NT2/D1 (cell line): Measurements from ENCODE around the gene SHB.

ENCODE experiments used
- DNase-seq: peaks from one replicate; pipeline ENCODE4 v3.0.0-alpha.2; 2011; ENCODE audit warnings: low read depth, low spot score
- H3K27me3 ChIP-seq: 2 replicates; pipeline ENCODE4 v1.6.0; 2011; ENCODE audit warnings: mild to moderate bottlenecking; ENCODE audit not compliant: insufficient read length, insufficient read depth
- H3K36me3 ChIP-seq: 2 replicates; pipeline ENCODE4 v1.6.1; 2011; ENCODE audit warnings: mild to moderate bottlenecking, low read length, mixed read lengths; ENCODE audit not compliant: insufficient read depth, insufficient read length
- H3K4me1 ChIP-seq: 2 replicates; pipeline ENCODE4 v1.5.1; 2011; ENCODE audit not compliant: insufficient read depth, insufficient read length
- H3K4me3 ChIP-seq: 2 replicates; pipeline ENCODE4 v1.5.1; 2011; ENCODE audit warnings: low read depth; ENCODE audit not compliant: insufficient read length
- H3K9ac ChIP-seq: 2 replicates; pipeline ENCODE4 v1.6.0; 2011; ENCODE audit warnings: low read depth; ENCODE audit not compliant: insufficient read length
- H3K9me3 ChIP-seq: 2 replicates; pipeline ENCODE4 v1.5.1; 2011; ENCODE audit warnings: mild to moderate bottlenecking, low read length; ENCODE audit not compliant: insufficient read depth
- SUZ12 ChIP-seq: IDR thresholded peaks from 2 replicates; pipeline ENCODE4 v1.6.1; 2011; ENCODE audit not compliant: insufficient read length, insufficient read depth; ENCODE audit errors: extremely low read depth
- YY1 ChIP-seq: IDR thresholded peaks from 2 replicates; pipeline ENCODE4 v1.6.1; 2011; ENCODE audit not compliant: insufficient read length, insufficient read depth
- ZNF274 ChIP-seq: IDR thresholded peaks from 2 replicates; pipeline ENCODE4 v1.6.1; 2011; ENCODE audit warnings: mild to moderate bottlenecking, low read depth, low read length

The SHB gene

DNA sequence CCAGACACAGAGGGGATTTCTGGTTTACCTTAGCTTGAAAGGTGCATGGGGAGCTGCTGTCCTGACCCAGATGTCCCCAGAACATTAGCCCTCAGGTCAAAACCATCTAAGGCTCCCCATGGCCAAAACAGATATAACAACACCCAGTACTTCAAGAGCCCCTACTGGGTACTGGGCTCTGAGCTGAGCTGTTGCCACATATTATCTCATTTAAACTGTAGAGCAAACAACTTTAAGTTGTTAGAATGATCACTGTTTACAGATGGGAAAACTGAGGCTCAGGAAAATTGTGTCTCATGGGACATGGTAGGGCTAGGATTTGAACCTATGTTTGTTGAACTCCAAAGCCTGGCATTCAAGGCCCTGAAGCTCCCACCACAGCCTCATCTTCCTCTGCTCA lies 144.5 kb downstream of the SHB start:
- Histone ChIP-seq H3K36me3 (peaks cover 76% of the 10 kb centered on the region), H3K4me3 (no peak overlapping the region), H3K9ac (no peak overlapping the region), H3K4me1 (peaks cover 53% of the 10 kb centered on the region), H3K27me3 (no peaks in the 10 kb centered on the region), H3K9me3 (no peaks in the 10 kb centered on the region)
- no peak for TF ChIP-seq ZNF274
- TF ChIP-seq SUZ12, result no peak
- TF ChIP-seq YY1, result no peak
- DNase-seq, result no peak

DNA sequence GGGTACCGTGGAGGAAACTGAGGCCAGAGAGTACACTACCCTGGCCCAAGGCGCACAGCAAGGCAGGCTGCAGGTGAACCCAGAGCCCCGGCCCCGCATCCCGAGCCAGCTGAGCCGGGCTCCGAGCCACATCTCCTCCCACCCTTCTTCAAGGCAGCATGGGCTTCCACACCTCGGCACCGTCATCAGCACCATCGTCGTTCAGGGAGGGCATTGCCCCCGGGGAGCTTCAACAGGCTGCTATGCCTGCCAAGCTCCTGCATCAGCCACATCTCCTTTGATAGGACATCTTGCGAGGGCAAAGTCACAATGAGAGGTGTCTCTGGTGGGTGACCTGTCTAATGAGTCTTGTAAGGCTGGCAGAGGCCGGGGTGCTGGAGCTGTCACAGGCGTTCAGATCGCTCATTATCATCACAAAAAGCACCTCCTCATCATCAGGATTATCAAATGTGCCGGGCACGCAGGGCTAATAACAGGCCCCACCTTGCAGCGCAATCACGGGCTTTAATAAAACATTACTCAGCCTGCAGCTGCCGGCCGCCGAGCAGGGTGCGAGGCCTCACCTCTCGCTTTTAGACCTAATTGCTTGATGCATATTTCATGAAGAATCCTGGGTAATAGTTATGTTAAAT lies 145.1 kb downstream of the SHB start:
- Histone ChIP-seq H3K9me3 (no peaks in the 10 kb centered on the region), H3K4me1 (peaks cover 51% of the 10 kb centered on the region), H3K9ac (no peak overlapping the region), H3K27me3 (no peaks in the 10 kb centered on the region), H3K4me3 (no peak overlapping the region), H3K36me3 (peaks cover 74% of the 10 kb centered on the region)
- TF ChIP-seq ZNF274, result no peak
- TF ChIP-seq YY1, result no peak
- no peak for TF ChIP-seq SUZ12
- DNase-seq, result no peak

GRCh38 chr9:37923118-37923795 lies 145.8 kb downstream of the SHB start:
- Histone ChIP-seq H3K9me3 (no peaks in the 10 kb centered on the region), H3K36me3 (peaks cover 74% of the 10 kb centered on the region), H3K9ac (peak overlapping the region; percentile 14), H3K27me3 (no peaks in the 10 kb centered on the region), H3K4me3 (no peak overlapping the region), H3K4me1 (peaks cover 54% of the 10 kb centered on the region)
- DNase-seq, result no peak
- TF ChIP-seq ZNF274 (no peak), SUZ12 (no peak), YY1 (no peak)

DNA sequence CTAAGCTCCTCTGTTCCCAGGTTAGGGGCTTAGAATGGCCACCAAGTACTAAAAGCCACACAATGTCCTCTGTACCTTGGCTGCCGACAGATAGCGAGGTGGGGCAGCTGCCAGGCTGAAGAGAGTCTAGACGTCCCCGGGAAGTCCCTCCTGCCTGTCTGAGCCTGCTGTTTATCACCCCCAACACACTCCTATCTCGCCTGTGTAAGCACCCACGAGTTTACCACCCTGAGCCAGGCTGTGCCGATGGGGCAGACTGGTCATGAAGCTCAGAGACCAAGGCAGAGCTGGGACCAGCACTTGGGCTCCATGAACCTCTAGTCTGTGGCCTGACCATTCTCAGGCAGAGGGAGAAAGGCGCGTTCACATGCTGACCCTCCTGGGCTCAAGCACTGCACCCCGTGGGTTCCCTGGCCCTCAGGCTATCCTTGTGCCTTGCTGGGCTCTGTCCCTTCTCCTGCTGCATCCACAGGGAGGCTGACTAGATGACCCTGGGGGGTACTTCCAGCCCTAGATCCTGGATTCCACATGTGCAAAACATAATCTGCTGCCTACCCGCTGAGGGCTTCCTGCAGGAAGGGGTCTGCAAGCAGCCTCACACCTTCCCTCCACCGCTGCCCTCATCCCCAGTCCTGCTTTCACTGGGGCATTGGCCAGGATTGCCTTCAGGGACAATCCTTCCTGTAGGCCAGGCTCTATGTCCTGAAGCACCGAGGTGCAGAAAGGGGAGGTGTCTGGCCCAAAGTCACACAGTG lies 146.5 kb downstream of the SHB start:
- no peaks in the 10 kb centered on the region for H3K9me3 ChIP-seq
- TF ChIP-seq YY1 (no peak), ZNF274 (no peak)
- H3K9ac ChIP-seq, result peak overlapping the region; percentile 14
- peaks cover 77% of the 10 kb centered on the region for H3K36me3 ChIP-seq
- no peak for DNase-seq
- no peak overlapping the region for H3K4me3 ChIP-seq
- H3K27me3 ChIP-seq, result no peaks in the 10 kb centered on the region
- peaks cover 54% of the 10 kb centered on the region for H3K4me1 ChIP-seq

- TF ChIP-seq SUZ12 (no peak), YY1 (no peak), ZNF274 (no peak)
- H3K4me3 ChIP-seq, result no peak overlapping the region
Observed at GRCh38 chr9:37921546-37922300, 147.3 kb downstream of the SHB start.

DNA sequence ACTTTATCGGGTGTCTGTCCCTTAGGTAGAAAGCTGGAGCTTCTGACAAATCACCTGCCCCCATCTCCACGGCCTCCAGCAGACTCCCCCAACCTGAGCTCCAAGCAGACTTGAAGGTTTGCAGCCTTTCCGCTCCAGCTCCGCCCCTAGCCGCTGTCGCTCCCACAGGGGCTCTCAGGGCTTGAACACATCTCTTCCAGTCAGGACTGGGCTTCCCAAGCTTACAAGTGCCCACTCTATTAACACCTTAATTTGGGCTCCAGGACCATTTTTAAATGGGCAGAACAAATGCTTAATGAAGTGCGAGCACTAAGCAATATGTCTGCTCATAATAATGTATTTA lies 147.9 kb downstream of the SHB start:
- no peak for DNase-seq
- H3K9ac ChIP-seq, result no peak overlapping the region
- H3K9me3 ChIP-seq, result no peaks in the 10 kb centered on the region
- H3K36me3 ChIP-seq, result peaks cover 83% of the 10 kb centered on the region
- no peak for TF ChIP-seq SUZ12
- no peak for TF ChIP-seq ZNF274
- no peak for TF ChIP-seq YY1
- no peaks in the 10 kb centered on the region for H3K27me3 ChIP-seq
- H3K4me1 ChIP-seq, result peaks cover 46% of the 10 kb centered on the region
- no peak overlapping the region for H3K4me3 ChIP-seq

More at GRCh38 chr9:37921546-37922300, 147.3 kb downstream of the SHB start:
- Histone ChIP-seq H3K27me3 (no peaks in the 10 kb centered on the region), H3K36me3 (peaks cover 78% of the 10 kb centered on the region), H3K9me3 (no peaks in the 10 kb centered on the region), H3K9ac (no peak overlapping the region), H3K4me1 (peaks cover 51% of the 10 kb centered on the region)
- no peak for DNase-seq
